H1 (cell line): ENCODE data around the gene LINC00632.

Experiments used
- ATF3 ChIP-seq: IDR thresholded peaks from 2 replicates; pipeline ENCODE4 v1.6.1; 2011; ENCODE audit warnings: low read depth, mild to moderate bottlenecking, low read length; ENCODE audit not compliant: insufficient read depth
- CBX5 ChIP-seq: fragments of 300-800, 300-1000 bp; sonication (generic); IDR thresholded peaks from 2 replicates; pipeline ENCODE4 v1.7.1; 2016; ENCODE audit warnings: antibody characterized with exemption, low read length, low read depth
- CTCF ChIP-seq, 3 experiments: IDR thresholded peaks; 1 replicate in 2 of 3; 2 replicates in 1 of 3; pipeline versions ENCODE4 v1.5.1 to v1.6.1; 2011; ENCODE audit warnings: low read length in 3 of 3, mild to moderate bottlenecking in 3 of 3, inconsistent platforms in 2 of 3, low read depth in 1 of 3, moderate library complexity in 1 of 3; ENCODE audit not compliant: insufficient read depth in 1 of 3; ENCODE audit errors: control extremely low read depth in 1 of 3
- EGR1 ChIP-seq: IDR thresholded peaks from 2 replicates; pipeline ENCODE4 v1.6.1; 2011; ENCODE audit warnings: low read depth, low read length, borderline replicate concordance
- EP300 ChIP-seq, 2 experiments: IDR thresholded peaks; 1 replicate in 1 of 2; 2 replicates in 1 of 2; pipeline ENCODE4 v1.6.1; 2011 to 2012; ENCODE audit warnings: low read depth in 2 of 2, low read length in 2 of 2, mild to moderate bottlenecking in 2 of 2, borderline replicate concordance in 1 of 2, inconsistent platforms in 1 of 2, moderate library complexity in 1 of 2
- FOSL1 ChIP-seq: IDR thresholded peaks from 2 replicates; pipeline ENCODE4 v1.6.1; 2011; ENCODE audit warnings: mild to moderate bottlenecking, low read depth, low read length, moderate library complexity; ENCODE audit not compliant: insufficient read depth
- POLR2A ChIP-seq, 2 experiments: IDR thresholded peaks; 1 replicate in 1 of 2; 2 replicates in 1 of 2; pipeline ENCODE4 v1.6.1; 2011; ENCODE audit warnings: low read depth in 2 of 2, low read length in 2 of 2, mild to moderate bottlenecking in 2 of 2; ENCODE audit errors: control extremely low read depth in 1 of 2
- POLR2AphosphoS5 ChIP-seq: IDR thresholded peaks from 2 replicates; pipeline ENCODE4 v1.6.1; 2011; ENCODE audit warnings: low read depth, low read length
- TAF1 ChIP-seq: IDR thresholded peaks from 2 replicates; pipeline ENCODE4 v1.6.1; 2011; ENCODE audit warnings: mild to moderate bottlenecking, low read depth, low read length

- TF ChIP-seq POLR2A (IDR thresholded peaks at IDR 0.05; ENCODE audit: control extremely low read depth in 1 of 2, low read depth in 2 of 2, low read length in 2 of 2) (no peak), CTCF (IDR thresholded peaks at IDR 0.05; ENCODE audit: control extremely low read depth in 1 of 3, insufficient read depth in 1 of 3, low read depth in 1 of 3, low read length in 3 of 3) (no peak), TAF1 (no peak), EP300 (IDR thresholded peaks at IDR 0.05; ENCODE audit: borderline replicate concordance in 1 of 2, low read depth in 2 of 2, low read length in 2 of 2) (no peak), CBX5 (no peak), POLR2AphosphoS5 (no peak), FOSL1 (no peak), EGR1 (no peak), ATF3 (no peak)
Observed at GRCh38 chrX:140687706-140688105, 21.9 kb upstream of the LINC00632 start.
